Retinal pigment epithelial cell (primary cell): ENCODE data around the gene PLEKHA7.

ENCODE experiments used
- DNase-seq: peaks from one replicate; pipeline ENCODE4 v3.0.0-alpha.2; 2010; ENCODE audit warnings: low read depth
- H3K4me3 ChIP-seq: 2 replicates; pipeline ENCODE4 v1.5.1; 2011; ENCODE audit warnings: mild to moderate bottlenecking, low read length, control low read depth, moderate library complexity
- CTCF ChIP-seq: conservative IDR thresholded peaks from 2 replicates; pipeline ENCODE4 v1.5.1; 2011; ENCODE audit warnings: low read depth, low read length, control low read depth, inconsistent platforms

Gene PLEKHA7

GRCh38 chr11:16770016-16770415 is 244.2 kb downstream of the PLEKHA7 start:
- no peak for TF ChIP-seq CTCF
- no peak overlapping the region for H3K4me3 ChIP-seq
- no peak for DNase-seq

- no peak for TF ChIP-seq CTCF
- no peak overlapping the region for H3K4me3 ChIP-seq
- no peak for DNase-seq
Observed at GRCh38 chr11:16769386-16769785, 244.8 kb downstream of the PLEKHA7 start.

- H3K4me3 ChIP-seq = no peak overlapping the region
- TF ChIP-seq CTCF = no peak
- DNase-seq = no peak
Observed at GRCh38 chr11:16767957-16768356, 246.3 kb downstream of the PLEKHA7 start.

- DNase-seq = no peak
- TF ChIP-seq CTCF = no peak
- H3K4me3 ChIP-seq = no peak overlapping the region
Observed at GRCh38 chr11:16767137-16767536, 247.1 kb downstream of the PLEKHA7 start.

- no peak overlapping the region for H3K4me3 ChIP-seq
- no peak for DNase-seq
- TF ChIP-seq CTCF = no peak
Observed at GRCh38 chr11:16764888-16765287, 249.3 kb downstream of the PLEKHA7 start.

GRCh38 chr11:16763746-16764145 is 250.5 kb downstream of the PLEKHA7 start:
- DNase-seq = no peak
- H3K4me3 ChIP-seq = no peak overlapping the region
- no peak for TF ChIP-seq CTCF

GRCh38 chr11:16759857-16760508 is 254.2 kb downstream of the PLEKHA7 start:
- no peak for DNase-seq
- no peak overlapping the region for H3K4me3 ChIP-seq
- no peak for TF ChIP-seq CTCF
